ENCODE data around the gene SLC34A2. TPM values are rescaled to one million over a fixed set of nuclear protein-coding genes. Genes with fewer than 3 reads are reported as not detected.

Gene SLC34A2
- total RNA-seq, 1 donor from 2014 or later = 2.1 TPM

- Mint-ChIP-seq H3K27me3 (ENCODE audit: unreplicated experiment) (peaks cover 2% of the 10 kb centered on the region), H3K36me3 (ENCODE audit: unreplicated experiment) (peaks cover 5% of the 10 kb centered on the region), H3K4me3 (ENCODE audit: unreplicated experiment) (no peak overlapping the region), H3K4me1 (ENCODE audit: low read depth, unreplicated experiment) (no peaks in the 10 kb centered on the region), H3K27ac (ENCODE audit: unreplicated experiment) (no peak overlapping the region), H3K9me3 (ENCODE audit: unreplicated experiment) (no peaks in the 10 kb centered on the region)
- DNase-seq = no peak
- no peak for TF ChIP-seq CTCF (IDR thresholded peaks at IDR 0.05; ENCODE audit: partially characterized antibody, unreplicated experiment)
These were observed 32.1 kb downstream of the SLC34A2 start for GRCh38 chr4:25687773-25688172.

- Mint-ChIP-seq H3K27ac (ENCODE audit: unreplicated experiment) (no peak overlapping the region), H3K36me3 (ENCODE audit: unreplicated experiment) (peaks cover 9% of the 10 kb centered on the region), H3K4me1 (ENCODE audit: low read depth, unreplicated experiment) (no peaks in the 10 kb centered on the region), H3K9me3 (ENCODE audit: unreplicated experiment) (no peaks in the 10 kb centered on the region), H3K27me3 (ENCODE audit: unreplicated experiment) (peaks cover 2% of the 10 kb centered on the region), H3K4me3 (ENCODE audit: unreplicated experiment) (no peak overlapping the region)
- TF ChIP-seq CTCF (IDR thresholded peaks at IDR 0.05; ENCODE audit: partially characterized antibody, unreplicated experiment) = no peak
- no peak for DNase-seq
These were observed 38.8 kb downstream of the SLC34A2 start for GRCh38 chr4:25694466-25694865.

- H3K27me3 Mint-ChIP-seq (ENCODE audit: unreplicated experiment) = no peaks in the 10 kb centered on the region
- TF ChIP-seq CTCF (IDR thresholded peaks at IDR 0.05; ENCODE audit: partially characterized antibody, unreplicated experiment) = no peak
- no peak overlapping the region for H3K4me3 Mint-ChIP-seq (ENCODE audit: unreplicated experiment)
- no peaks in the 10 kb centered on the region for H3K9me3 Mint-ChIP-seq (ENCODE audit: unreplicated experiment)
- peaks cover 6% of the 10 kb centered on the region for H3K36me3 Mint-ChIP-seq (ENCODE audit: unreplicated experiment)
- H3K4me1 Mint-ChIP-seq (ENCODE audit: low read depth, unreplicated experiment) = no peaks in the 10 kb centered on the region
- DNase-seq = no peak
- H3K27ac Mint-ChIP-seq (ENCODE audit: unreplicated experiment) = no peak overlapping the region
These were observed 40.8 kb downstream of the SLC34A2 start for GRCh38 chr4:25696409-25696808.

- Mint-ChIP-seq H3K9me3 (ENCODE audit: unreplicated experiment) (no peaks in the 10 kb centered on the region), H3K36me3 (ENCODE audit: unreplicated experiment) (peaks cover 5% of the 10 kb centered on the region), H3K4me3 (ENCODE audit: unreplicated experiment) (no peak overlapping the region), H3K4me1 (ENCODE audit: low read depth, unreplicated experiment) (no peaks in the 10 kb centered on the region), H3K27me3 (ENCODE audit: unreplicated experiment) (no peaks in the 10 kb centered on the region), H3K27ac (ENCODE audit: unreplicated experiment) (no peak overlapping the region)
- no peak for DNase-seq
- no peak for TF ChIP-seq CTCF (IDR thresholded peaks at IDR 0.05; ENCODE audit: partially characterized antibody, unreplicated experiment)
These were observed 41.9 kb downstream of the SLC34A2 start for GRCh38 chr4:25697516-25697915.

GRCh38 chr4:25700661-25701060, 45.0 kb downstream of the SLC34A2 start:
- Mint-ChIP-seq H3K9me3 (ENCODE audit: unreplicated experiment) (no peaks in the 10 kb centered on the region), H3K27me3 (ENCODE audit: unreplicated experiment) (no peaks in the 10 kb centered on the region)

More at GRCh38 chr4:25700661-25701060, 45.0 kb downstream of the SLC34A2 start:
- DNase-seq = no peak
- peaks cover 5% of the 10 kb centered on the region for H3K36me3 Mint-ChIP-seq (ENCODE audit: unreplicated experiment)
- no peak overlapping the region for H3K4me3 Mint-ChIP-seq (ENCODE audit: unreplicated experiment)
- H3K27ac Mint-ChIP-seq (ENCODE audit: unreplicated experiment) = no peak overlapping the region
- TF ChIP-seq CTCF (IDR thresholded peaks at IDR 0.05; ENCODE audit: partially characterized antibody, unreplicated experiment) = no peak
- no peaks in the 10 kb centered on the region for H3K4me1 Mint-ChIP-seq (ENCODE audit: low read depth, unreplicated experiment)

Data from glutamatergic neuron (in vitro differentiated cells).